ENCODE measurements around the gene CENPK. TPM values are rescaled to one million over a fixed set of nuclear protein-coding genes. Genes with fewer than 3 reads are reported as not detected.

Gene CENPK
- total RNA-seq, 1 donor from 2014 or later, result 3.4 TPM

DNA sequence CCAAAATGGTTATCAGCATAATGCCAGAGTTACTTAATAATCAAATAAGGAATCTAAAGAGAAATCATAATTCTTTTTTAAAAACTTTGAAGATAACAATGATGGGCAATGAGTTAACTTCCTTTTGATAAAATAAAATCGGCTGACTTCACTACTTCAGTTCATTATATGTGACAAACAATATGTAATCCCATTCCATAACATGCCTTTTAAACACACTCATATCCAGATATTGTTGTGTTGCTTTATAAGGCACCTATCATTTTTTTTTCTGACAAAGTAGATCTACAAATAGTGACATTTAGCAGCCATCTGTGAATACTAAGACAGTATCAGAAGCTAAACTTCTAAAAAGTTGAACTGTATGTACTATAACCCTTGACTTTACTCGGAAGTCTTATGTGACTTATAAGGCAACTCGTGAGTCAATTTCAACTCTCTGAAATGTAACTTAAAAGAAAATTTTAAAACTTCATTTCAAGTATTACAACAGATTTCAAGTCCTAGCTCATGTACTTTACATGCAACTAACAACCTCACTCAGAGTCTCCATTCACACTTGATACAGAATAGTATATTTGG lies 88.7 kb downstream of the CENPK start:
- intact Hi-C loops (cut with DNase I), result no loop called here

DNA sequence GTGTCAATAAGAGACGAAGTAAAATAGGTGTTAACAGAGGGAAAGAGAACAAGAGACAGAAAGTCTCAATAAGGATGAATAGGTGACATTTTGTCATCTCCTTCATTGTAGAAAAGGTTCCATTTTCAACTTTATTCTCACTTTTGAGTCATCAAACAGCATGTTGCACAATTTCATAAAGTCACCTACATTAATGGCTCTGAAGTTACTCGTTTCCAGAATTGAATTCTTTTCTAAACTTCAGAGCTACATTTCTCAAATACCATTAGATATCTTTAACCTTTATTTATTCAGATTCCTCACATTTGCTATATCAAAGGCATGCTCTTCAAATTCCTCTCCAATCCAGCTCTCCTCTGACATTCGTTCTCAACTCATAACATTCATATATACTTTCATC lies 94.3 kb downstream of the CENPK start:
- Histone ChIP-seq H3K4me3 (no peak overlapping the region), H3K4me1 (no peaks in the 10 kb centered on the region), H3K27me3 (no peaks in the 10 kb centered on the region), H3K36me3 (no peaks in the 10 kb centered on the region), H3K9me3 (no peaks in the 10 kb centered on the region), H3K27ac (no peak overlapping the region)
- intact Hi-C loops (cut with DNase I), result no loop called here
- no peak for DNase-seq (ENCODE audit: extremely low spot score in 2 of 2)
- no peak for TF ChIP-seq POLR2A (IDR thresholded peaks at IDR 0.05)
- TF ChIP-seq POLR2AphosphoS5 (IDR thresholded peaks at IDR 0.05; ENCODE audit: insufficient read depth in 1 of 2, low read depth in 1 of 2), result no peak
- TF ChIP-seq, protein P1, sequence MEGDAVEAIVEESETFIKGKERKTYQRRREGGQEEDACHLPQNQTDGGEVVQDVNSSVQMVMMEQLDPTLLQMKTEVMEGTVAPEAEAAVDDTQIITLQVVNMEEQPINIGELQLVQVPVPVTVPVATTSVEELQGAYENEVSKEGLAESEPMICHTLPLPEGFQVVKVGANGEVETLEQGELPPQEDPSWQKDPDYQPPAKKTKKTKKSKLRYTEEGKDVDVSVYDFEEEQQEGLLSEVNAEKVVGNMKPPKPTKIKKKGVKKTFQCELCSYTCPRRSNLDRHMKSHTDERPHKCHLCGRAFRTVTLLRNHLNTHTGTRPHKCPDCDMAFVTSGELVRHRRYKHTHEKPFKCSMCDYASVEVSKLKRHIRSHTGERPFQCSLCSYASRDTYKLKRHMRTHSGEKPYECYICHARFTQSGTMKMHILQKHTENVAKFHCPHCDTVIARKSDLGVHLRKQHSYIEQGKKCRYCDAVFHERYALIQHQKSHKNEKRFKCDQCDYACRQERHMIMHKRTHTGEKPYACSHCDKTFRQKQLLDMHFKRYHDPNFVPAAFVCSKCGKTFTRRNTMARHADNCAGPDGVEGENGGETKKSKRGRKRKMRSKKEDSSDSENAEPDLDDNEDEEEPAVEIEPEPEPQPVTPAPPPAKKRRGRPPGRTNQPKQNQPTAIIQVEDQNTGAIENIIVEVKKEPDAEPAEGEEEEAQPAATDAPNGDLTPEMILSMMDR (IDR thresholded peaks at IDR 0.05), result no peak

More for the DNA sequence above, 88.7 kb downstream of the CENPK start:
- Histone ChIP-seq H3K4me1 (no peaks in the 10 kb centered on the region), H3K4me3 (no peak overlapping the region), H3K36me3 (no peaks in the 10 kb centered on the region), H3K27ac (no peak overlapping the region), H3K9me3 (no peaks in the 10 kb centered on the region), H3K27me3 (no peaks in the 10 kb centered on the region)
- no peak for DNase-seq (ENCODE audit: extremely low spot score in 2 of 2)
- TF ChIP-seq, protein P1 (IDR thresholded peaks at IDR 0.05), result no peak
- no peak for TF ChIP-seq POLR2AphosphoS5 (IDR thresholded peaks at IDR 0.05; ENCODE audit: insufficient read depth in 1 of 2, low read depth in 1 of 2)
- no peak for TF ChIP-seq POLR2A (IDR thresholded peaks at IDR 0.05)

Small RNA genes lying within 50 kb of the gene (small RNA-seq; reads per million reads assigned to genes)
- gene RNU6-540P, result not detected

Other genes with a start within 250 kb of the CENPK start
- 1.5 TPM for gene ADAMTS6, start 81.2 kb downstream of the CENPK start, total RNA-seq
- 57.0 TPM for gene PPWD1, start 128 bp upstream of the CENPK start, total RNA-seq
- 14.0 TPM for gene TRIM23, start 61.2 kb upstream of the CENPK start, total RNA-seq
- gene SHLD3, start 61.9 kb upstream of the CENPK start, total RNA-seq, result 2.0 TPM
- 11.0 TPM for gene TRAPPC13, start 61.9 kb upstream of the CENPK start, total RNA-seq
- 6.4 TPM for gene SGTB, start 158.9 kb upstream of the CENPK start, total RNA-seq
- gene NLN, start 159.0 kb upstream of the CENPK start, total RNA-seq, result 6.6 TPM

All from vagina (tissue), 2 donors.